ENCODE results near the gene SCRT2. TPM values are rescaled to one million over a fixed set of nuclear protein-coding genes. Genes with fewer than 3 reads are reported as not detected.

SCRT2 gene
- total and polyA plus RNA-seq, 2 of the 8 experiments (the other 6 are each of a cell fraction or from before 2014, with no cell fraction given) = 0.12 to 0.34 TPM

DNA sequence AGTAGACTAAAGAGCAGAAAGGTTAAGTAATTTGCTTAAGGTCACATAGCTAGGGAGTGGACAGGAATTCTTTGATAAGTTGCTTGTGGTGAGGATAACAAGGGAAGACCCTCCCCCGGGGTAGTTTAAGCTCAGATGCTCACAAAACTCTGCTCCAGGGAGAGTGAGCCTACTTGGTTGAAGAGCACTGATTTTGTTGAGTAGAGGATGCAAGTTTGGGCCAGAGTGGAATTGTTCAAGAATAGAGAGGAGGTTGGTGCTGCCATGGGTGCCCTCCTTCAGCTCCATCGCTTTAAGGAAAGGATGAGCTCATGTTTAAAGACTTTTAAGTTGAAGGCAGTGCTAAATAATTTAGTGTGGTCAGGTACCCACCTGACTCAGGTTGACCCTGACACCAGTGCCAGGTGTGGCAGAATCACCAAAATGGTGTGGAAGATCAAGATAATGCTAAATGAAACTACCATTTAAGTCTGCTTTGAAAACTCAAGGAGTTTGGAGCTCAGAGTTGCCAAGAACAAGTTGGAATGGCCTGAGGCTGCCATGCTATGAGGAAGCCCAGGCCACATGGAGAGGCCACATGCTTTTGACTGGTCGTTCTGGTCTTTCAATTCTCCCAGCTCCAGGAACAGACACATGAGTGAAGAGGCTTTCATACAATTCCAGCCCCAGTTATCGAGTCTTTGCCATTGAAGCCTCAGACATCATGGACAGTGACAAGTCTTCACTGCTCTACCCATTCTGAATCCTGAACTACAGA, 57.5 kb downstream of the SCRT2 start:
- WGBS, 2 experiments (ENCODE audit: extremely low coverage in 1 of 2, insufficient coverage in 1 of 2, insufficient read length in 1 of 2, insufficient replicate concordance in 2 of 2, low coverage in 1 of 2, low lambda C conversion rate in 2 of 2, missing lambda C conversion rate in 1 of 2) = 91% methylated on average over 4 of the region's 4 CpGs; no CpG with 5 or more reads in 1 of the 2 experiments
- H3K9ac ChIP-seq (replicated peaks in 1 of 4; ENCODE audit: extremely low read depth in 1 of 4, low read depth in 3 of 4, low read length in 3 of 4) = no peak overlapping the region
- CTCF ChIA-PET (ENCODE audit: partially characterized antibody) = interaction anchor here (1.0 to 3.0 kb wide), 10 partner anchors 11 to 49 kb away, joined by 3 to 15 read pairs (median 4); no protein-coding TSS in a partner anchor
- no peak overlapping the region for H4K8ac ChIP-seq (ENCODE audit: extremely low read depth, insufficient read depth, low read length)
- TF ChIP-seq SAP30 (IDR thresholded peaks at IDR 0.05; ENCODE audit: insufficient read depth, insufficient replicate concordance, low read length) = no peak
- TF ChIP-seq ASH2L (IDR thresholded peaks at IDR 0.05; ENCODE audit: low read length) = no peak
- TF ChIP-seq CHD1 (IDR thresholded peaks at IDR 0.05; ENCODE audit: low read depth, low read length) = no peak
- TF ChIP-seq, protein P1, sequence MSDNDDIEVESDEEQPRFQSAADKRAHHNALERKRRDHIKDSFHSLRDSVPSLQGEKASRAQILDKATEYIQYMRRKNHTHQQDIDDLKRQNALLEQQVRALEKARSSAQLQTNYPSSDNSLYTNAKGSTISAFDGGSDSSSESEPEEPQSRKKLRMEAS (IDR thresholded peaks at IDR 0.05) = no peak
- no peak for TF ChIP-seq SIRT6 (IDR thresholded peaks at IDR 0.05; ENCODE audit: low read length)
- no peak for TF ChIP-seq SIX5 (IDR thresholded peaks at IDR 0.05; ENCODE audit: low read depth, low read length)
- no peak for TF ChIP-seq POU5F1 (IDR thresholded peaks at IDR 0.05; ENCODE audit: low read depth, low read length)
- no peak for TF ChIP-seq CHD2 (IDR thresholded peaks at IDR 0.05; ENCODE audit: low read length)
- TF ChIP-seq CEBPB (IDR thresholded peaks at IDR 0.05; ENCODE audit: low read depth, low read length) = no peak
- TF ChIP-seq TAF7 (optimal IDR thresholded peaks at IDR 0.05; ENCODE audit: borderline replicate concordance, low read depth, low read length) = no peak
- no peak for TF ChIP-seq CBX5 (IDR thresholded peaks at IDR 0.05; ENCODE audit: low read depth, low read length)
- no peak for TF ChIP-seq SP1 (IDR thresholded peaks at IDR 0.05; ENCODE audit: low read depth, low read length)
- no peak for TF ChIP-seq KDM1A (IDR thresholded peaks at IDR 0.05; ENCODE audit: borderline replicate concordance, low read length)
- TF ChIP-seq PHF8 (conservative IDR thresholded peaks at IDR 0.05; ENCODE audit: low read depth, low read length) = no peak
- H3K14ac ChIP-seq (ENCODE audit: insufficient read length) = no peak overlapping the region
- no peak overlapping the region for H3K18ac ChIP-seq (ENCODE audit: extremely low read depth, low read length)
- H4K91ac ChIP-seq (replicated peaks; ENCODE audit: insufficient read length, low read length) = no peak overlapping the region
- DNase-seq (ENCODE audit: low read depth in 1 of 2, low spot score in 2 of 2) (no peak), FAIRE-seq (no peak)
- no peaks in the 10 kb centered on the region; a peak in 1 of 8 replicates for H3K36me3 ChIP-seq (ENCODE audit: control insufficient read depth in 2 of 4, insufficient read depth in 4 of 4, low read length in 3 of 4)
- H2BK5ac ChIP-seq (ENCODE audit: low read depth, low read length) = no peak overlapping the region
- H3K56ac ChIP-seq (replicated peaks; ENCODE audit: insufficient read length, low read depth, low read length) = no peak overlapping the region
- H3K23ac ChIP-seq (ENCODE audit: insufficient read length) = no peak overlapping the region
- H3K4ac ChIP-seq (replicated peaks; ENCODE audit: insufficient read length, low read depth, low read length) = no peak overlapping the region
- POLR2A ChIA-PET (ENCODE audit: partially characterized antibody) = interaction anchor here (0.5 to 1.5 kb wide), 3 partner anchors 12 to 75 kb away, joined by 3 read pairs; no protein-coding TSS in a partner anchor
- no peaks in the 10 kb centered on the region for H3K79me2 ChIP-seq (ENCODE audit: control insufficient read depth in 1 of 2, insufficient read depth in 2 of 2, low read length in 2 of 2)
- H2AK5ac ChIP-seq (ENCODE audit: low read depth, low read length) = no peak overlapping the region
- no peaks in the 10 kb centered on the region for H3K9me3 ChIP-seq (ENCODE audit: insufficient read depth in 2 of 2, low read depth in 1 of 2, low read length in 1 of 2)
- H3K23me2 ChIP-seq (ENCODE audit: low read depth, low read length) = no peaks in the 10 kb centered on the region
- H3K4me2 ChIP-seq (ENCODE audit: insufficient read depth in 1 of 2, low read depth in 2 of 2, low read length in 2 of 2) = no peak overlapping the region
- H2AFZ ChIP-seq (ENCODE audit: low read length) = no peak overlapping the region
- H4K5ac ChIP-seq (ENCODE audit: insufficient read length, low read depth, low read length) = no peak overlapping the region
- 0 out of 7 replicates have a peak, but pooled peaks cover 0 to 5% (median 1%) of the 10 kb centered on the region in 4 experiments for H3K4me1 ChIP-seq (replicated peaks in 1 of 4; ENCODE audit: control insufficient read depth in 3 of 4, insufficient read depth in 4 of 4, low read length in 3 of 4)
- H2BK12ac ChIP-seq (ENCODE audit: low read depth, low read length) = no peak overlapping the region
- no peak overlapping the region for H2BK120ac ChIP-seq (replicated peaks; ENCODE audit: low read depth, low read length)
- H2BK20ac ChIP-seq (ENCODE audit: low read length) = no peak overlapping the region
- no peak overlapping the region for H2BK15ac ChIP-seq (ENCODE audit: low read length)
- no peaks in the 10 kb centered on the region for H4K20me1 ChIP-seq (replicated peaks in 1 of 2; ENCODE audit: control insufficient read depth in 1 of 2, insufficient read depth in 2 of 2, low read length in 2 of 2)
- no peaks in the 10 kb centered on the region; a peak in 1 of 7 replicates for H3K27me3 ChIP-seq (replicated peaks in 1 of 4; ENCODE audit: control insufficient read depth in 3 of 4, extremely low read depth in 1 of 4, insufficient read depth in 3 of 4, low read length in 3 of 4)
- H3K4me3 ChIP-seq (ENCODE audit: extremely low read depth in 1 of 4, insufficient read depth in 2 of 4, low read depth in 3 of 4, low read length in 4 of 4) = no peak overlapping the region
- H3K27ac ChIP-seq (ENCODE audit: low read depth, low read length) = no peak overlapping the region
- H3K79me1 ChIP-seq (ENCODE audit: low read depth, low read length) = no peaks in the 10 kb centered on the region
